ENCODE data around the gene XPR1.
"Not testable (repeated sequence)": the region's sequence is repeated elsewhere in the genome, so short reads cannot be mapped to it uniquely, and the experiment has no call there.

The XPR1 gene

DNA sequence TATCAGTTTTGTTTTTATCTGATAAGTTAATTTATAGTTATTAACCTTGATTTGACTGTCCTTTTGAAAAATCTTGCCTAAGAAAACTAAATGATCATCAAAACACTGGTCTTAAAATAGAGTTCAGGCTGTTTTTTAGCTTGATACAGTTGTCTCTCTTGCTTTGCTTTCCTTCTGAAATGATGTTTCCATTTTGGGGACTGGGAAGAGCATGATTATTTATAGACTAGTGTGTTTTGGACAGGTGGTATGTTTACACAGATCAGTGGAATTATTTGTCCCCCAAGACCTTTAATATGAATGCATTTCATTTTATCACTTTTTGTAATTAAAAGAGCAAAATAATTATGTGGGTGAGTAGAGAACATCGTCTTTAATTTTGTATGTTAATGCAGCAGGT, 90.8 kb downstream of the XPR1 start:
- DNase-seq (ENCODE audit: low read depth): no peak

- no peak for DNase-seq (ENCODE audit: low read depth)
Measured at GRCh38 chr1:180724055-180724454, 92.2 kb downstream of the XPR1 start.

DNA sequence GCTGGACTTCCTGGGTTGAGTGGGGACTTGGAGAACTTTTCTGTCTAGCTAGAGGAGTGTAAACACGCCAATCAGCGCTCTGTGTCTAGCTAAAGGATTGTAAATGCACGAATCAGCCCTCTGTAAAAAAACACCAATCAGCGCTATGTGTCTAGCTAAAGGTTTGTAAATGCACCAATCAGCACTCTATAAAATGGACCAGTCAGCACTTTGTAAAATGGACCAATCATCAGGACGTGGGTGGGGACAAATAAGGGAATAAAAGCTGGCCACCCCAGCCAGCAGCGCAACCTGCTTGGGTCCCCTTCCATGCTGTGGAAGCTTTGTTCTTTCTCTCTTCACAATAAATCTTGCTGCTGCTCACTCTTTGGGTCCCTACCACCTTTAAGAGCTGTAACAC, 94.2 kb downstream of the XPR1 start:
- DNase-seq (ENCODE audit: low read depth): not testable (repeated sequence)

- DNase-seq (ENCODE audit: low read depth): not testable (repeated sequence)
Measured at GRCh38 chr1:180727751-180728150, 95.9 kb downstream of the XPR1 start.

DNA sequence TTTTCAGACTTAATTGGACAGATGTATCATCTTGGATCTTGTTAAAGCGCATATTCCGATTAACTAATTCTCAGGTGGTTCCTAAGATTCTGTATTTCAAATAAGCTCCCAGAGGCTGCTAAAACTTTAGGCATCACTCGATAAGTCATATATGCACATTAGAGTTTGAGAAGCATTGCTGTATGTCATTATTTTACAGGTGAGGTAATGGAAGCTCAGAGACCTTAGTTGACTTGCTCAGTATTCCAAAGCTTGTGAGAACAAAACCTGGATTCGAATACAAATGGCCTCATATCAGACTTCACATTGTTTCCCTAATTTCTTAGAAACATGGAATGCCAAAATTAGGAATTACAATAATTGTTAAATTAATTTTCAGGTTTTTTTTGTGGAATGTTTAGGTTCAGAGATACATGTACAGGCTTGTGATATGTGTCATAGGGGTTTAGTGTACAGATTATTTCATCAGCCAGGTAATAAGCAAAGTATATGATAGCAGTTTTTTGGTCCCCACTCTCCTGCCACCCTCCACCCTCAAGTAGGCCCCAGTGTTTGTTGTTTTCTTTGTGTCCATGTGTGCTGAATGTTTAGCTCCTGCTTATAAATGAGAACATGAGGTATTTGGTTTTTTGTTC, 96.8 kb downstream of the XPR1 start:
- DNase-seq (ENCODE audit: low read depth): no peak

DNA sequence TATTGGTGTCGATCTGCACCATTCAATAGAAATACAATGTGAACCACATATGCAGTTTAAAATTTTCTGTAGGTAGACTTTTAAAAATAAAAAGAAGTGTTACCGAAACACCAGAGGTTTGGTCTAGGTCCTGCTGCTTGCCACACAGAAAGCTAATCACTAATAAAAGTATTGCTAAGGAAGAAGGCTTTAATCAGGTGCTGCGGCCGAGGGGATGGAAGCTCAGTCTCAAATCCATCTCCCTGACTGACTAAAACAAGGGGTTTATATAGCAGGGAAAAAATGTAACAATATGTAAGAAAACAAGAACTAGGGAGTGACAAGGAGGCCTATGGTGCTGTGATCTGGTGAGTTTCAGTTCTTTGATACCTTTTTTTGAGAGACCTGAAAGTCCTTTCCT, 99.3 kb downstream of the XPR1 start:
- DNase-seq (ENCODE audit: low read depth): no peak

DNA sequence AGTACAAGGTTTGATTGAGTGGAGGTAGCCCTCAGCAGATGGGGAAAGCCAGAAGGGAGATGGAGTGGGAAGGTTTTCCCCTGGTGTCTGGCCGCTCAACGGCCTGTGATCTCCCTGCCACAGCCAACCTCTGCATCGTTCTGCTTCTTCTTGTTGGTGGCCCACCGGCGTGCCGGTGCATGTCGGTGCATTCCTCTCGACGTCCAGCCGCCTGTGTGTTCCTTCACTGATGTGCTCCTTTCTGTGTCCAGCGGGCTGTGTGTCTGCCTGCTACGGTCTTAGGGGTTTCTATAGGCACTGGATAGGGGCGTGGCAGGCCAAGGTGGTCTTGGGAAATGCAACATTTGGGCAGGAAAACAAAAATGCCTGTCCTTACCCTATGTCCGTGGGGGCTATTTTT, 101.0 kb downstream of the XPR1 start:
- DNase-seq (ENCODE audit: low read depth): no peak

- no peak for DNase-seq (ENCODE audit: low read depth)
Measured at GRCh38 chr1:180734366-180734765, 102.5 kb downstream of the XPR1 start.

DNA sequence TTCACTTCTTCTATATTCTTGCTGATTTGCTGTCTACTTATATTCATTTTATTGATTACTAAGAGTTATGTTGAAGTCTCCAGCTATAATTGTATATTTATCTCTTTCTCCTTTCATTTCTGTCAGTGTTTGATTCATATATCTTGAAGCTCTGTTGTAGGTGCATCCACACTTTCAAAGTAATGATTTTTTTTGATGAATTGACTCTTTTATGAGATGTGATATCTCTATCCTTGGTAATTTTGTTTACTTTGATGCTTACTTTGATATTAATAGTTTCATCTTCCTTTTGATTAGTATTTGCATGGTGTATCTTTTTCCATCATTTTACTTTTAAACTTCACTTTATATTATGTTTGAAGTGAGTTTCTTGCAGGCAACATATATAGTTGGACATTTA, 110.8 kb downstream of the XPR1 start:
- DNase-seq (ENCODE audit: low read depth): no peak

GRCh38 chr1:180743868-180744267, 112.0 kb downstream of the XPR1 start:
- DNase-seq (ENCODE audit: low read depth): no peak

DNA sequence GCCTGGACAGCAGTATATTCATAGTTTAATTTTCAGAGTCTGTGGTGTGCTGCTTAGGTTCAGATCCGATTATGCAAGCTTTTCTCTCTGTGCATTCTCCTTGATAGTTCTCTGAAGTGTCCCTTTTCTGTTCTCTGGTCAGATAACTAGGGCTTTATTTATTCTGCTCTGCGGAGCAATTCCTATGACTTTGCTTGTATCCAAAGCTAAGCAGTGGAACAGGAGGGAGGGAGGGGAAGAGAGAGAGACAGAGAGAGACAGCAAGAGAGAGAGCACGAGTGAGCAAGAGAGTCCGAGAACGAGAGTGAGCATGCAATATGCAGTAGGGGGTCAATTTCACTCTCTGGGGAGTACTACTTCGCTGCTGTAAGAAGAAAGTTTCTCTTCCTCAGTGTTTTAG, 113.3 kb downstream of the XPR1 start:
- DNase-seq (ENCODE audit: low read depth): no peak

- DNase-seq (ENCODE audit: low read depth): no peak
Measured at GRCh38 chr1:180751921-180752320, 120.1 kb downstream of the XPR1 start.

DNA sequence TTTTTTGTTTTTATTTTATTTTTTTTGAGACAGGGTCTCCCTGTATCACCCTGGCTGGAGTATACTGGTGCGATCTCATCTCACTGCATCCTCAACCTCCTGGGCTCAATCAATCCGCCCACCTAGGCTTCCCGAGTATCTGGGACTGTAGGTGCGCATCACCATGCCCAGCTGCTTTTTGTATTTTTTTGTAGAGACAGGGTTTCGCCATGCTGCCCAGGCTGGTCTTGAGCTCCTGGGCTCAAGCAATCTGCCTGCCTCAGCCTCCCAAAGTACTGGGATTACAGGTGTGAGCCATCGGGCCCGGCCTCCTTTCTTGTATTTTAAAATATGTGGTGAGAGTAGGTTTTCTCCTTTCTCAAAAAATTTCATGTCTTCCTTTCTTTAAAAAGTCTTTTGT, 122.6 kb downstream of the XPR1 start:
- no peak for DNase-seq (ENCODE audit: low read depth)

DNA sequence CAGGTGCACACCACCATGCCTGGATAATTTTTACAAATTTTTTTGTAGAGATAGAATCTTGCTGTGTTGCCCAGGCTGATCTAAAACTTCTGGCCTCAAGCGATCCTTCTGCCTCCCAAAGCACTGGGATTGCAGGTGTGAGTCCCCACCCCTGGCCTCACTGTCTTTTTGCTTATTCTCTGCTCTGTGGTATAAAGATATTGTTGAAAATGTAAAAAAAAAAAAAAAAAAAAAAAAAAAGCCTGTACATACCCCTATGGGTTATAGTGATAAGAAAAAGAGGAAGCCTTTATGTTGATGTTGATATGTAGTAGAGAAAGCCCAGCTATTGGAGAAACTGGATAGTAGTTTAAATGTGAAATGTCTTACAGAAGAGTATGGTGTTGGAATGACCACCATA, 125.8 kb downstream of the XPR1 start:
- DNase-seq (ENCODE audit: low read depth): no peak

DNA sequence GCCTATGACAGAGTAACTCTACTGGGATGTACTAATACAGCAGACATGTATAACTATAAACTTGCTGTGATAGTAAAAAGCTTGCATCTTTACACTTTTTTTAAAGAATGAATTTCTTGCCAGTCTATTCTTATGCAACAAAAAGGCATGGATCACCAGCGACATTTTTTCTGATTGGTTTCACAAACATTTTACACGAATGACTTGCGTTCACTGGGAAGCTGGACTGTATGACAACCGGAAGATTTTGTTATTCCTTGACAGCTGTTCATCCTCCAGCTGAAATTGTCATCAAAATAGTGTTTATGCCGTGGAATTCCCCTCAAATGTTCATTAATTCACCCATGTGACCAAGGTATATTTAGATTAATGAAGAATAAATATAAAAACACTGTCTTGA, 131.0 kb downstream of the XPR1 start:
- DNase-seq (ENCODE audit: low read depth): no peak

DNA sequence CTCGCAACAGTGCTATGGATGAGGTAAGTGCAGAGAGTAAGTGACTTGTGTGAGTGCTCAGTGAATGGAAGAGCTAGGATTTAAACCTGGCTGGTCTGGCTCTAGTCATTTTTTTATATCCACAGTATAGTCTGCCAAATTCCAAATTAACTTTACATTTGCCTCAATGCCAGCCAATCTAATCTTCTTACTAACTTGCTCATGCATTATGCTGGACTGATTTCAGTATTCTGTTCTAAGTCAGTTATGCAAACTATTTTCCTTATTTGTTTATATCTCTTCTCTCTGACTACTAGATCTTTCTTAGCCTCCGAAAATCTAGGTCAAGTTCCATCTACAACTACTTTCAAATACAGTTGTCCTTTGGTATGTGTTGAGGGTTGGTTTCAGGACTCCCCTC, 133.3 kb downstream of the XPR1 start:
- no peak for DNase-seq (ENCODE audit: low read depth)

DNA sequence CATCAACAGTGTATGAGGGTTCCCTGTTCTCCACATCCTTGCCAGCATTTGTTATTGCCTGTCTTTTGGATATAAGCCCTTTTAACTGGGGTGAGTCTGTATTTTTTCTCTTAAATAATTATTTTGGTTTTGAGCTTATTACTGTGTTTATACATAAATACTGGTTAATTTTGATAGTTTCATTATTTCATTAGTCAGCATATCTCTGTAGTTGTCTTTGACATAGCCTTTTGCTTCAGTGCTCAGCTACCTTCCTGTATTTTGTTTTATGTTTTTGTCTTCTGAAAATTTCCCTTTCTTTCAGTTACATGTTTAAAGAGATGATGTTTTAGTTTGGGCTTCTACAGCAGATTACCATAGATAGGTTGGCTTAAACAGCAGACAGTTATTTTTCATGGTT, 138.1 kb downstream of the XPR1 start:
- DNase-seq (ENCODE audit: low read depth): no peak

- DNase-seq (ENCODE audit: low read depth): no peak
Measured at GRCh38 chr1:180773210-180773865, 141.5 kb downstream of the XPR1 start.

DNA sequence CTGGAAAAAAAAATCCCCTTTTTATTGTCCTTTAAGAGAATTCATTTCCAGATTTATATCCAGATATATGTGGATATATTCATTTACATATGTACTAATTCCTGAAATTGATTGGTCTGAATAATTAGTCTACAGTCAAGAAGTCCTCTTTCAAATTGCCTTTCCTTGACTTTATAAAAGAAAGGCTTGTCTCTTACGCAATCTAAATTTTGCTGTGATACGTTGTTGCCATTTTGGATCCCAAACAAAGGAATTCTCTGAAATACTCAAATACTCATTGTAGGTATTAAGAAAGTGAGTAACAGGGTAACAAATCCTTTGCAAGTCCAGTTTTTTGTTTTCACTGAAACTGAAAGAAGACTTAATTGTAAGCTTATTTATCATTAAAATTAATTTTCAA, 144.0 kb downstream of the XPR1 start:
- DNase-seq (ENCODE audit: low read depth): no peak

DNA sequence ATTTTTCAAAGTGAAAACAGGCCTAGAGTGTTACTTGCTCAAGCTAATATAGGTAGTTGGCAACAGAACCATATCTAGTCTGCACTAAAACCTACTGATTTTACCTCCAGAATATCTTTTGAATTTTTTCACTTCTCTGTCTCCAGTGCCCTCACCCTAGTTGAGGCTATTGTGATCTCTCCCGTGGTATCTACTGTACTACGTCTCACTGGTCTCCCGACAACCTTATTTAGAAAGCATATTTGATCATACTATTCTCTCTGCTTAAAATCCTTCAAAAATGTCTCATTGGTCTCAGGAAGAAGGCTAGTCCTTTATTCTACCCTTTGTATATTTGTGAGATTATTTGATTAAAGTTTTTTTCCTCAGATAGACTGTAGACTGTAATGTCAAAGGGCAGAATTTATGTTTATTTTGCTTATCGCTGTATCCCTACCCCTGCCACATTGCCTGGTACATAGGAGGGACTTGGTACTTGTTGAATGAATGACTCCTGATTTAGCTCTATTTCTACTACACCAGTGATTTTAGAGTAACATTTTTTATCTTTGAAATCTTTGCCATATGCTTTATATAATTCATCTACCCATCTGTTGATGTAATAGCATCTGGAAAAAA, 145.4 kb downstream of the XPR1 start:
- DNase-seq (ENCODE audit: low read depth): no peak

DNA sequence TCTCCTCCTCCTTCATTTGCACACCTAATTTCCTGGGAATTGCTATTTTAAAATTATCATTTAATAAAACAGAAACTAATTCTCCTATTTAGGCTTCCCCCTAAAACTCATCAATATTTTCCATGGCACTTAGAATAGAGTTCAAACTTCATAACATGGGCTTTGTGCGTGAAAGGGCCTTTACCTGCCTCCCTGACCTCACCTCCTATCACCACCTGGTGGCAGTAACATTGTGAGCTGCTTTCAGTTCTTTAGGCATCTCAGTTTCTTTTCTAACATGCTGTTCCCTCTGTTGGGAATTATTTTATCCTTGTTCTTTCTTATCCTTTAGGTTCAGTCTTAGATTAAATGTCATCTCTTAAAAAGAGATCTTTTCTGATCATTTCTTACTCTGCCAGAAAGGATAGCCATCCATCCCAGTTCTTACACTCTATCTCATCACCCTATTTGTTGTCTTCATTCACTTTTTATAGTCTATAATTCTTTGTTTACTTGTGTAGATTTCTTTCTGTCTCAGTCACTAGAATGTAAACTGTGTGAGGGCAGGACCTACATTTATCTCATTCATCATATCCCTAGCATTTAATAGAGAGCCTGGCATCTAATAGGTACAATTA, 147.1 kb downstream of the XPR1 start:
- no peak for DNase-seq (ENCODE audit: low read depth)

DNA sequence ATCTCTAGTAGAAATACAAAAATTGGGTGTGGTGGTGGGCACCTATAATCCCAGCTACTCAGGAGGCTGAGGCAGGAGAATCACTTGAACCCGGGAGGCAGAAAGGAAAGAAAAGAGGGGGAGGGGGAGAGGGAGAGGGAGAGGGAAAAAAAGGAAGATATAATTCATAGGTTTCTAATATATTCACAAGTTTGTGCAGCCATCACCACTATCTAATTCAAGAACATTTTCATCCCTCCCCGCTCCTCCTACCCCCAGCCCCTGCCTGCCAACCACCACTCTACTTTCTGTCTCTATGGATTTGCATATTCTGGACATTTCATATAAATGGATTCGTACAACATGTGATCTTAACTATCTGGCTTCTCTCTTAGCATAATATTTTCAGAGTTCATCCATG, 147.8 kb downstream of the XPR1 start:
- no peak for DNase-seq (ENCODE audit: low read depth)

DNA sequence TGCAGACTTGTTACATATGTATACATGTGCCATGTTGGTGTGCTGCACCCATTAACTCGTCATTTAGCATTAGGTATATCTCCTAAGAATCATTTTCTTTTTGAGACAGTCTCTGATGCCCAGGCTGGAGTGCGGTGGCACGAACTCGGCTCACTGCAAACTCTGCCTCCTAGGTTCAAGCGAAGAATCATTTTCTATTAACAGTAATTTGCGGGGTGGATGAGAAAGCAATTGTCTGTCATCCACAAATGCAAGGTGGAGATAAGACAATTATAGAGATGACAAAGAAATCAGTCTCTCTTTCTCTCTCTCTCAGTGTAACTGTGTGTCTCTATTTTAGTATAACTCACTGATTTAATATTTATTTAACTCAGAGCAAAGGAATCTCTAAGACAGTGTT, 149.9 kb downstream of the XPR1 start:
- DNase-seq (ENCODE audit: low read depth): no peak
